Measurements from ENCODE around the gene COL19A1. TPM values are rescaled to one million over a fixed set of nuclear protein-coding genes. Genes with fewer than 3 reads are reported as not detected.

The COL19A1 gene
- total RNA-seq, 2 donors from 2014 or later = 0.14 to 0.45 TPM

DNA sequence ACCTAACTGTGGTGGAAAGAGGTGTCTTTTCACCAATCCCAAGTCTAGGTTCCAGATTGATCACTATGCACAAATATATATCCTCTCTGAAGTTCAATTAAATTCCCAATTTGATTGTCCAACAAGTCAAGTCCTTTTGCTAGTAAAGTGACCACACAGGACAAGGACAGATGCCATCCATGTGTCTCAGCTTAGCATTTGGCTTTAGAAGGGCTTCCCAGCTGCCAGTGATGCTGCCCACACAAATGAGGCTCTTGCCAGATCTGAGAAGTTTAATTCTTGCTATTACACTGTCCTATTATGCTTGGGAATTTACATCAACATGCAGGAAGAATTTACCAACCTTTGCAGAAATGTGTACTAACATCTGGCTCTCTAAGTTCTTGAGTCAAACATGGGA is 328.1 kb downstream of the COL19A1 start:
- Histone ChIP-seq H3K27me3 (replicated peaks; ENCODE audit: insufficient read depth) (no peaks in the 10 kb centered on the region), H3K4me3 (no peak overlapping the region), H3K36me3 (no peaks in the 10 kb centered on the region), H3K4me1 (replicated peaks) (no peaks in the 10 kb centered on the region), H3K9me3 (no peaks in the 10 kb centered on the region), H3K27ac (no peak overlapping the region)
- no peak for DNase-seq (ENCODE audit: low spot score)
- intact Hi-C loops (cut with DNase I) = no loop called here
- TF ChIP-seq POLR2AphosphoS5 (IDR thresholded peaks at IDR 0.05) (no peak), POLR2A (IDR thresholded peaks at IDR 0.05) (no peak)
- TF ChIP-seq, protein P1, sequence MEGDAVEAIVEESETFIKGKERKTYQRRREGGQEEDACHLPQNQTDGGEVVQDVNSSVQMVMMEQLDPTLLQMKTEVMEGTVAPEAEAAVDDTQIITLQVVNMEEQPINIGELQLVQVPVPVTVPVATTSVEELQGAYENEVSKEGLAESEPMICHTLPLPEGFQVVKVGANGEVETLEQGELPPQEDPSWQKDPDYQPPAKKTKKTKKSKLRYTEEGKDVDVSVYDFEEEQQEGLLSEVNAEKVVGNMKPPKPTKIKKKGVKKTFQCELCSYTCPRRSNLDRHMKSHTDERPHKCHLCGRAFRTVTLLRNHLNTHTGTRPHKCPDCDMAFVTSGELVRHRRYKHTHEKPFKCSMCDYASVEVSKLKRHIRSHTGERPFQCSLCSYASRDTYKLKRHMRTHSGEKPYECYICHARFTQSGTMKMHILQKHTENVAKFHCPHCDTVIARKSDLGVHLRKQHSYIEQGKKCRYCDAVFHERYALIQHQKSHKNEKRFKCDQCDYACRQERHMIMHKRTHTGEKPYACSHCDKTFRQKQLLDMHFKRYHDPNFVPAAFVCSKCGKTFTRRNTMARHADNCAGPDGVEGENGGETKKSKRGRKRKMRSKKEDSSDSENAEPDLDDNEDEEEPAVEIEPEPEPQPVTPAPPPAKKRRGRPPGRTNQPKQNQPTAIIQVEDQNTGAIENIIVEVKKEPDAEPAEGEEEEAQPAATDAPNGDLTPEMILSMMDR (IDR thresholded peaks at IDR 0.05) = no peak

DNA sequence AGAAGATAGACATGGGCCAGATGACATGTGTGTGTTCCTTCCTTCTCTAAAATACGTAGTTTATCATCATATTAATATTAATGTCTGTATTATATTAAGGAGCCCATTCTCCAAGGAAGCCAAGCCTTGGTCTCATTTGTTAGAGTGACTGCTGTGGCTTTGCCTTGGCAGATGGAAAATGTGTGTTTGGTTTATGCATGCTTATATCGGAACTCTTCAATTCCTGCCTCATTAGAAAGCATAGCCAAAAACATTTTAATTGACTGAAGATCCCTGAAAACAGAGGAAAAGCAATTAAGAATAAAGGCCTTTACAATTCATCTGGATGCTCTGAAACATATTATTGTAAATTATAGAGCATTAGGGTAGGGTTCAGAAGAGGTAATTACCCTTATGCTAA is 330.2 kb downstream of the COL19A1 start:
- Histone ChIP-seq H3K4me3 (no peak overlapping the region), H3K27ac (no peak overlapping the region), H3K9me3 (no peaks in the 10 kb centered on the region), H3K27me3 (replicated peaks; ENCODE audit: insufficient read depth) (no peaks in the 10 kb centered on the region), H3K36me3 (no peaks in the 10 kb centered on the region), H3K4me1 (replicated peaks) (no peaks in the 10 kb centered on the region)
- TF ChIP-seq POLR2AphosphoS5 (IDR thresholded peaks at IDR 0.05) (no peak), POLR2A (IDR thresholded peaks at IDR 0.05) (no peak)
- TF ChIP-seq, protein P1 (IDR thresholded peaks at IDR 0.05) = no peak
- WGBS = 94% methylated on average over 2 of the region's 2 CpGs
- no peak for DNase-seq (ENCODE audit: low spot score)
- intact Hi-C loops (cut with DNase I) = no loop called here

- Histone ChIP-seq H3K4me1 (replicated peaks) (no peaks in the 10 kb centered on the region), H3K27me3 (replicated peaks; ENCODE audit: insufficient read depth) (no peaks in the 10 kb centered on the region), H3K9me3 (no peaks in the 10 kb centered on the region), H3K36me3 (no peaks in the 10 kb centered on the region), H3K4me3 (no peak overlapping the region), H3K27ac (no peak overlapping the region)
- 77% methylated on average over 2 of the region's 2 CpGs for WGBS
- DNase-seq (ENCODE audit: low spot score) = no peak
- intact Hi-C loops (cut with DNase I) = no loop called here
- TF ChIP-seq, protein P1 (IDR thresholded peaks at IDR 0.05) = no peak
- TF ChIP-seq POLR2A (IDR thresholded peaks at IDR 0.05) = no peak
- no peak for TF ChIP-seq POLR2AphosphoS5 (IDR thresholded peaks at IDR 0.05)
These were observed 332.4 kb downstream of the COL19A1 start for GRCh38 chr6:70198785-70199184.

- Histone ChIP-seq H3K4me3 (no peak overlapping the region), H3K9me3 (no peaks in the 10 kb centered on the region), H3K36me3 (no peaks in the 10 kb centered on the region), H3K27me3 (replicated peaks; ENCODE audit: insufficient read depth) (no peaks in the 10 kb centered on the region), H3K4me1 (replicated peaks) (no peaks in the 10 kb centered on the region), H3K27ac (no peak overlapping the region)
- WGBS = 79% methylated on average over 1 of the region's 1 CpG
- DNase-seq (ENCODE audit: low spot score) = no peak
- intact Hi-C loops (cut with DNase I) = no loop called here
- TF ChIP-seq POLR2A (IDR thresholded peaks at IDR 0.05) (no peak), POLR2AphosphoS5 (IDR thresholded peaks at IDR 0.05) (no peak)
- TF ChIP-seq, protein P1 (IDR thresholded peaks at IDR 0.05) = no peak
These were observed 342.0 kb downstream of the COL19A1 start for GRCh38 chr6:70208235-70208790.

- Histone ChIP-seq H3K4me1 (replicated peaks) (no peaks in the 10 kb centered on the region), H3K36me3 (no peaks in the 10 kb centered on the region), H3K27ac (no peak overlapping the region), H3K27me3 (replicated peaks; ENCODE audit: insufficient read depth) (no peaks in the 10 kb centered on the region), H3K4me3 (no peak overlapping the region), H3K9me3 (no peaks in the 10 kb centered on the region)
- TF ChIP-seq, protein P1 (IDR thresholded peaks at IDR 0.05) = no peak
- no peak for TF ChIP-seq POLR2AphosphoS5 (IDR thresholded peaks at IDR 0.05)
- no peak for TF ChIP-seq POLR2A (IDR thresholded peaks at IDR 0.05)
- intact Hi-C loops (cut with DNase I) = no loop called here
- WGBS = 41% methylated on average over 2 of the region's 2 CpGs
- DNase-seq (ENCODE audit: low spot score) = no peak
These were observed 344.1 kb downstream of the COL19A1 start for GRCh38 chr6:70210462-70210861.

All from prostate gland (tissue), 2 donors.